K562 (cell line): ENCODE results near the gene CCDC17. TPM values are rescaled to one million over a fixed set of nuclear protein-coding genes. Genes with fewer than 3 reads are reported as not detected.
A peak's percentile ranks its signal among the peaks of the same experiment; 100 is the strongest.

Experiments used
- C11orf30 ChIP-seq: fragments of 450-650 bp; IDR thresholded peaks from 2 replicates; pipeline ENCODE4 v1.6.1; 2016; ENCODE audit warnings: low read depth, mild to moderate bottlenecking
- CHCHD3 ChIP-seq: fragments of 250-450 bp; sonication (Bioruptor Pico); IDR thresholded peaks from 2 replicates; pipeline ENCODE4 v2.1.2; 2022; ENCODE audit warnings: mild to moderate bottlenecking
- DPF2 ChIP-seq: fragments of 450-650 bp; IDR thresholded peaks from 2 replicates; pipeline ENCODE4 v1.6.1; 2016
- GATAD2B ChIP-seq: fragments of 450-650 bp; IDR thresholded peaks from 2 replicates; pipeline ENCODE4 v1.6.1; 2017; ENCODE audit warnings: mild to moderate bottlenecking, borderline replicate concordance
- LCOR ChIP-seq: sonication (generic); formaldehyde crosslinking; IDR thresholded peaks from 2 replicates; pipeline ENCODE4 v1.8.0; 2022; ENCODE audit warnings: mild to moderate bottlenecking, missing genetic modification reagents
- MCM7 ChIP-seq, 2 experiments: fragments of 450-650 bp; IDR thresholded peaks; 2 replicates each; pipeline ENCODE4 v1.6.1; 2016 to 2018
- PTTG1 ChIP-seq: fragments of 450-650 bp; IDR thresholded peaks from 2 replicates; pipeline ENCODE4 v1.6.1; 2016; ENCODE audit warnings: low read depth, mild to moderate bottlenecking, missing genetic modification characterization, missing compliant biosample characterization
- ZFPM2 ChIP-seq: fragments of 250-450 bp; sonication (Bioruptor Pico); IDR thresholded peaks from 2 replicates; pipeline ENCODE4 v1.5.1; 2022; ENCODE audit warnings: mild to moderate bottlenecking
- ZNF12 ChIP-seq: sonication (generic); formaldehyde crosslinking; IDR thresholded peaks from 2 replicates; pipeline ENCODE4 v1.4.0; 2020; ENCODE audit warnings: mild to moderate bottlenecking, missing genetic modification reagents
- ZNF165 ChIP-seq: fragments of 250-450 bp; sonication (Bioruptor Pico); IDR thresholded peaks from 2 replicates; pipeline ENCODE4 v1.4.0; 2020; ENCODE audit warnings: borderline replicate concordance
- ZNF23 ChIP-seq: fragments of 250-450 bp; sonication (Bioruptor Pico); IDR thresholded peaks from 2 replicates; pipeline ENCODE4 v1.4.0; 2020; ENCODE audit warnings: mild to moderate bottlenecking
- polyA plus RNA-seq, 8 experiments: library from polyadenylated mRNA; depleted of rRNA in 4 of 8; stranded (reverse) in 5 of 8; unstranded in 3 of 8; fragments of >200 nt; fragmentation: Nextera tagmentation in 2 of 8; fragmentation: Illumina TruSeq in 1 of 8; extraction: Ambion mirVana in 2 of 8; extraction: Trizol in 1 of 8; gene quantifications; 2 replicates each; pipeline versions ENCODE4 v1.2.1 to v1.2.3, GENCODE V29; 2011 to 2014; ENCODE audit warnings: inconsistent platforms in 1 of 8, missing spikeins in 1 of 8
- total RNA-seq, 7 experiments: library from RNA; depleted of rRNA in 6 of 7; stranded (reverse); fragments of >200 nt in 6 of 7; fragmentation: Illumina TruSeq in 2 of 7; extraction: Trizol in 2 of 7; gene quantifications; 2 replicates each; pipeline versions ENCODE4 v1.2.1 to v1.2.3, GENCODE V29; 2011 to 2021; ENCODE audit warnings: low replicate concordance in 1 of 7
- TF ChIP-seq, protein P1 (sequence below): sonication (generic); formaldehyde crosslinking; IDR thresholded peaks from 2 replicates; pipeline ENCODE4 v1.5.0; 2020; ENCODE audit warnings: missing genetic modification reagents
- TF ChIP-seq, protein P2 (sequence below): fragments of 200-600 bp; sonication (generic); IDR thresholded peaks from one replicate; pipeline ENCODE4 v1.6.1; 2012; ENCODE audit warnings: mild to moderate bottlenecking, low read depth, low read length, inconsistent platforms
- TF ChIP-seq, protein P3 (sequence below): fragments of 250-450 bp; sonication (Bioruptor Pico); IDR thresholded peaks from 2 replicates; pipeline ENCODE4 v1.9.0; 2021; ENCODE audit warnings: mild to moderate bottlenecking, inconsistent platforms

CCDC17 gene
- total and polyA plus RNA-seq, 9 of the 15 experiments (the other 6 are each of a cell fraction or from before 2014, with no cell fraction given), result 0.20 to 2.4 (median 0.85) TPM

DNA sequence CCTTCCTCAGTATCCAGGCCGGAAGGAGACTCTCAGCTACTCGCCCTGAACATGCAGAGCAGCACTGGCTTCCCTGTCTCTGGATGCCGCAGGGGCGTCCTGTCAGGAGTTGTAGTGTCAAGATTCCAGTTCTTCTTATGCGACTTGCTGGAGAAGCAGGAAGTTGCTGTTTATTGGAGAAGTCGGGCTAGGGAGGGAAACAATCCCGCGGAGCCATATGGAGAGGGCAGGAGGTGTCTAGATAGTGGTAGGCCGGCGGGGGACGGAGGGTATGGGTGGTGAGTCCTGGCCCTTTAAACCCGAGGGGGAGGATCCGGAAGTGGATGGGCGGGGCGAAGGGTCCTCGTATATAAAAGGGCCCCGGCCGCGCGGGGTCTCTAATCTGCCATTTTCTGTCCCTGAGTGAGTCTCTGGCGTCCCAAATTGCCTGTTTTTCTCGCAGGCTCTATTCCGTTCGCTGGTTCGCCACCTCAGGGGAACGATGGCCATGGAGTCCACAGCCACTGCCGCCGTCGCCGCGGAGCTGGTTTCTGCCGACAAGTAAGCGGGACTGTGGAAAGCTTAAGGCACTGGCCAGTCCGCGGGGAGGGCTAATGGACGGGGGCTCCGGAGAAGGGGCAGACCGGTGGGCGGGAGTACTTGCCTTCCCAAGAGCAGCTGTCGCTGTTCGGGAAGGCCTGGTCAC, 40.0 kb downstream of the CCDC17 start, which contains the start of gene NASP (continued):
- TF ChIP-seq, protein P1, sequence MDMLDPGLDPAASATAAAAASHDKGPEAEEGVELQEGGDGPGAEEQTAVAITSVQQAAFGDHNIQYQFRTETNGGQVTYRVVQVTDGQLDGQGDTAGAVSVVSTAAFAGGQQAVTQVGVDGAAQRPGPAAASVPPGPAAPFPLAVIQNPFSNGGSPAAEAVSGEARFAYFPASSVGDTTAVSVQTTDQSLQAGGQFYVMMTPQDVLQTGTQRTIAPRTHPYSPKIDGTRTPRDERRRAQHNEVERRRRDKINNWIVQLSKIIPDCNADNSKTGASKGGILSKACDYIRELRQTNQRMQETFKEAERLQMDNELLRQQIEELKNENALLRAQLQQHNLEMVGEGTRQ (CRISPR knock-in tag), result no peak
- TF ChIP-seq GATAD2B (0 out of 2 replicates have a peak, but pooled peaks have one; percentile 27), PTTG1 (tag) (no peak), MCM7 (IDR thresholded peaks at IDR 0.05) (no peak), LCOR (CRISPR knock-in tag) (0 out of 2 replicates have a peak, but pooled peaks have one; percentile 8), ZNF12 (CRISPR knock-in tag) (peak; percentile 55; the same call in 1 of the 2 replicates), ZFPM2 (CRISPR knock-in tag) (0 out of 2 replicates have a peak, but pooled peaks have one; percentile 40), CHCHD3 (CRISPR knock-in tag) (no peak), C11orf30 (no peak), ZNF165 (no peak), DPF2 (peak; percentile 64), ZNF23 (CRISPR knock-in tag) (no peak)
- TF ChIP-seq, protein P2, sequence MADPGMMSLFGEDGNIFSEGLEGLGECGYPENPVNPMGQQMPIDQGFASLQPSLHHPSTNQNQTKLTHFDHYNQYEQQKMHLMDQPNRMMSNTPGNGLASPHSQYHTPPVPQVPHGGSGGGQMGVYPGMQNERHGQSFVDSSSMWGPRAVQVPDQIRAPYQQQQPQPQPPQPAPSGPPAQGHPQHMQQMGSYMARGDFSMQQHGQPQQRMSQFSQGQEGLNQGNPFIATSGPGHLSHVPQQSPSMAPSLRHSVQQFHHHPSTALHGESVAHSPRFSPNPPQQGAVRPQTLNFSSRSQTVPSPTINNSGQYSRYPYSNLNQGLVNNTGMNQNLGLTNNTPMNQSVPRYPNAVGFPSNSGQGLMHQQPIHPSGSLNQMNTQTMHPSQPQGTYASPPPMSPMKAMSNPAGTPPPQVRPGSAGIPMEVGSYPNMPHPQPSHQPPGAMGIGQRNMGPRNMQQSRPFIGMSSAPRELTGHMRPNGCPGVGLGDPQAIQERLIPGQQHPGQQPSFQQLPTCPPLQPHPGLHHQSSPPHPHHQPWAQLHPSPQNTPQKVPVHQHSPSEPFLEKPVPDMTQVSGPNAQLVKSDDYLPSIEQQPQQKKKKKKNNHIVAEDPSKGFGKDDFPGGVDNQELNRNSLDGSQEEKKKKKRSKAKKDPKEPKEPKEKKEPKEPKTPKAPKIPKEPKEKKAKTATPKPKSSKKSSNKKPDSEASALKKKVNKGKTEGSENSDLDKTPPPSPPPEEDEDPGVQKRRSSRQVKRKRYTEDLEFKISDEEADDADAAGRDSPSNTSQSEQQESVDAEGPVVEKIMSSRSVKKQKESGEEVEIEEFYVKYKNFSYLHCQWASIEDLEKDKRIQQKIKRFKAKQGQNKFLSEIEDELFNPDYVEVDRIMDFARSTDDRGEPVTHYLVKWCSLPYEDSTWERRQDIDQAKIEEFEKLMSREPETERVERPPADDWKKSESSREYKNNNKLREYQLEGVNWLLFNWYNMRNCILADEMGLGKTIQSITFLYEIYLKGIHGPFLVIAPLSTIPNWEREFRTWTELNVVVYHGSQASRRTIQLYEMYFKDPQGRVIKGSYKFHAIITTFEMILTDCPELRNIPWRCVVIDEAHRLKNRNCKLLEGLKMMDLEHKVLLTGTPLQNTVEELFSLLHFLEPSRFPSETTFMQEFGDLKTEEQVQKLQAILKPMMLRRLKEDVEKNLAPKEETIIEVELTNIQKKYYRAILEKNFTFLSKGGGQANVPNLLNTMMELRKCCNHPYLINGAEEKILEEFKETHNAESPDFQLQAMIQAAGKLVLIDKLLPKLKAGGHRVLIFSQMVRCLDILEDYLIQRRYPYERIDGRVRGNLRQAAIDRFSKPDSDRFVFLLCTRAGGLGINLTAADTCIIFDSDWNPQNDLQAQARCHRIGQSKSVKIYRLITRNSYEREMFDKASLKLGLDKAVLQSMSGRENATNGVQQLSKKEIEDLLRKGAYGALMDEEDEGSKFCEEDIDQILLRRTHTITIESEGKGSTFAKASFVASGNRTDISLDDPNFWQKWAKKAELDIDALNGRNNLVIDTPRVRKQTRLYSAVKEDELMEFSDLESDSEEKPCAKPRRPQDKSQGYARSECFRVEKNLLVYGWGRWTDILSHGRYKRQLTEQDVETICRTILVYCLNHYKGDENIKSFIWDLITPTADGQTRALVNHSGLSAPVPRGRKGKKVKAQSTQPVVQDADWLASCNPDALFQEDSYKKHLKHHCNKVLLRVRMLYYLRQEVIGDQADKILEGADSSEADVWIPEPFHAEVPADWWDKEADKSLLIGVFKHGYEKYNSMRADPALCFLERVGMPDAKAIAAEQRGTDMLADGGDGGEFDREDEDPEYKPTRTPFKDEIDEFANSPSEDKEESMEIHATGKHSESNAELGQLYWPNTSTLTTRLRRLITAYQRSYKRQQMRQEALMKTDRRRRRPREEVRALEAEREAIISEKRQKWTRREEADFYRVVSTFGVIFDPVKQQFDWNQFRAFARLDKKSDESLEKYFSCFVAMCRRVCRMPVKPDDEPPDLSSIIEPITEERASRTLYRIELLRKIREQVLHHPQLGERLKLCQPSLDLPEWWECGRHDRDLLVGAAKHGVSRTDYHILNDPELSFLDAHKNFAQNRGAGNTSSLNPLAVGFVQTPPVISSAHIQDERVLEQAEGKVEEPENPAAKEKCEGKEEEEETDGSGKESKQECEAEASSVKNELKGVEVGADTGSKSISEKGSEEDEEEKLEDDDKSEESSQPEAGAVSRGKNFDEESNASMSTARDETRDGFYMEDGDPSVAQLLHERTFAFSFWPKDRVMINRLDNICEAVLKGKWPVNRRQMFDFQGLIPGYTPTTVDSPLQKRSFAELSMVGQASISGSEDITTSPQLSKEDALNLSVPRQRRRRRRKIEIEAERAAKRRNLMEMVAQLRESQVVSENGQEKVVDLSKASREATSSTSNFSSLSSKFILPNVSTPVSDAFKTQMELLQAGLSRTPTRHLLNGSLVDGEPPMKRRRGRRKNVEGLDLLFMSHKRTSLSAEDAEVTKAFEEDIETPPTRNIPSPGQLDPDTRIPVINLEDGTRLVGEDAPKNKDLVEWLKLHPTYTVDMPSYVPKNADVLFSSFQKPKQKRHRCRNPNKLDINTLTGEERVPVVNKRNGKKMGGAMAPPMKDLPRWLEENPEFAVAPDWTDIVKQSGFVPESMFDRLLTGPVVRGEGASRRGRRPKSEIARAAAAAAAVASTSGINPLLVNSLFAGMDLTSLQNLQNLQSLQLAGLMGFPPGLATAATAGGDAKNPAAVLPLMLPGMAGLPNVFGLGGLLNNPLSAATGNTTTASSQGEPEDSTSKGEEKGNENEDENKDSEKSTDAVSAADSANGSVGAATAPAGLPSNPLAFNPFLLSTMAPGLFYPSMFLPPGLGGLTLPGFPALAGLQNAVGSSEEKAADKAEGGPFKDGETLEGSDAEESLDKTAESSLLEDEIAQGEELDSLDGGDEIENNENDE, result no peak
- TF ChIP-seq, protein P3, sequence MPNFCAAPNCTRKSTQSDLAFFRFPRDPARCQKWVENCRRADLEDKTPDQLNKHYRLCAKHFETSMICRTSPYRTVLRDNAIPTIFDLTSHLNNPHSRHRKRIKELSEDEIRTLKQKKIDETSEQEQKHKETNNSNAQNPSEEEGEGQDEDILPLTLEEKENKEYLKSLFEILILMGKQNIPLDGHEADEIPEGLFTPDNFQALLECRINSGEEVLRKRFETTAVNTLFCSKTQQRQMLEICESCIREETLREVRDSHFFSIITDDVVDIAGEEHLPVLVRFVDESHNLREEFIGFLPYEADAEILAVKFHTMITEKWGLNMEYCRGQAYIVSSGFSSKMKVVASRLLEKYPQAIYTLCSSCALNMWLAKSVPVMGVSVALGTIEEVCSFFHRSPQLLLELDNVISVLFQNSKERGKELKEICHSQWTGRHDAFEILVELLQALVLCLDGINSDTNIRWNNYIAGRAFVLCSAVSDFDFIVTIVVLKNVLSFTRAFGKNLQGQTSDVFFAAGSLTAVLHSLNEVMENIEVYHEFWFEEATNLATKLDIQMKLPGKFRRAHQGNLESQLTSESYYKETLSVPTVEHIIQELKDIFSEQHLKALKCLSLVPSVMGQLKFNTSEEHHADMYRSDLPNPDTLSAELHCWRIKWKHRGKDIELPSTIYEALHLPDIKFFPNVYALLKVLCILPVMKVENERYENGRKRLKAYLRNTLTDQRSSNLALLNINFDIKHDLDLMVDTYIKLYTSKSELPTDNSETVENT (CRISPR knock-in tag), result peak; percentile 4; the same call in 1 of the 2 replicates
